ENCODE results near the gene ERBB3.

ERBB3 gene

GRCh38 chr12:56080556-56081138 is 682 bp downstream of the ERBB3 start:
- DNase-seq (ENCODE audit: low spot score): no peak

- no peak for DNase-seq (ENCODE audit: low spot score)
Measured at GRCh38 chr12:56081393-56082347, 1.7 kb downstream of the ERBB3 start.

DNA sequence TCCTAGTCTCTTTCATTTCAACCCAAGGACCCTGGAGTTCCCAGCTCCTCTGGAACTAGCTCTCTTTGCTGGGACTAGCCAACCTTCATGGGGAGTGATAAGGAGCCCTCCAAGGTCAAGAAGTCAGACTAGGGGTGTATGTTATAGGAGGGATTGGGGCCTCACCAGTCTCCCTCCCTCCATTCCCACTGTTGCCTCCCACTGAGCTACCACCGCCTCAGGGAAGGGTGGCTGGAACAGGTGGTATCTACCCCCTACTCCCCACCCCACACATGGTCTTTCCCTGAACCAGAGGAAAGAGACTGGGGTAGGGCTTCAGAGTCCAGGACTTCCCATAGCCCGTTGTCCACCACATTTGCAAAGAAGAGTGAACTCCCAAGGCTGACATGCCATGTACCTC is 2.4 kb downstream of the ERBB3 start:
- no peak for DNase-seq (ENCODE audit: low spot score)

- DNase-seq (ENCODE audit: low spot score): no peak
Measured at GRCh38 chr12:56082967-56083366, 3.0 kb downstream of the ERBB3 start.

DNA sequence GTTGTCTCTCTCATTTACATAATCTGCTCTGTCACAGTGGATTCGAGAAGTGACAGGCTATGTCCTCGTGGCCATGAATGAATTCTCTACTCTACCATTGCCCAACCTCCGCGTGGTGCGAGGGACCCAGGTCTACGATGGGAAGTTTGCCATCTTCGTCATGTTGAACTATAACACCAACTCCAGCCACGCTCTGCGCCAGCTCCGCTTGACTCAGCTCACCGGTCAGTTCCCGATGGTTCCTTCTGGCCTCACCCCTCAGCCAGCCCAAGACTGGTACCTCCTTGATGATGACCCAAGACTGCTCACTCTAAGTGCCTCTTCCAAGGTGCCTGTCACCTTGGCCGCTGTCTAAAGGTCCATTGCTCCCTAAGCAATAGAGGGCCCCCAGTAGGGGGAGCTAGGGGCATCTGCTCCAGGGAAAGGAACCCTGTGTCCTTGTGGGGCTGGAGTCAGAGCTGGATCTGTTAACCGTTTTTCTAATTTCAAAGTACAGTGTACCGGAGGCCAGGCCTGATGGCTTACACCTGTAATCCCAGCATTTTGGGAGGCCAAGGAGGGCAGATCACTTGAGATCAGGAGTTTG is 5.1 kb downstream of the ERBB3 start:
- no peak for DNase-seq (ENCODE audit: low spot score)

- DNase-seq (ENCODE audit: low spot score): no peak
Measured at GRCh38 chr12:56086096-56086495, 6.1 kb downstream of the ERBB3 start.

- no peak for DNase-seq (ENCODE audit: low spot score)
Measured at GRCh38 chr12:56086608-56087007, 6.6 kb downstream of the ERBB3 start.

- no peak for DNase-seq (ENCODE audit: low spot score)
Measured at GRCh38 chr12:56087220-56087619, 7.3 kb downstream of the ERBB3 start.

DNA sequence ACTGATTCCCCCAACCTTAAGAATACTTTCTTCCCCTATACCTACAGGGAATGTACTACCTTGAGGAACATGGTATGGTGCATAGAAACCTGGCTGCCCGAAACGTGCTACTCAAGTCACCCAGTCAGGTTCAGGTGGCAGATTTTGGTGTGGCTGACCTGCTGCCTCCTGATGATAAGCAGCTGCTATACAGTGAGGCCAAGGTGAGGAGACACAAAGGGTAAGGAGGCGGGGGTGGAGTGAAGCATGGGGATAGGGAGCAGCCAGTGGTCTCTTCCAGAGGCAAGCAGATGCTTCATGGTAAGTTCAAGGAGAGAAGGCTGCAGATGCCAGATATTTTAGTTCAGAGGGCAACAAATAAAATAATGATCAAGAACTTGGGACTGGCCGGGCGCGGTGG is 17.8 kb downstream of the ERBB3 start:
- DNase-seq (ENCODE audit: low spot score): no peak

DNA sequence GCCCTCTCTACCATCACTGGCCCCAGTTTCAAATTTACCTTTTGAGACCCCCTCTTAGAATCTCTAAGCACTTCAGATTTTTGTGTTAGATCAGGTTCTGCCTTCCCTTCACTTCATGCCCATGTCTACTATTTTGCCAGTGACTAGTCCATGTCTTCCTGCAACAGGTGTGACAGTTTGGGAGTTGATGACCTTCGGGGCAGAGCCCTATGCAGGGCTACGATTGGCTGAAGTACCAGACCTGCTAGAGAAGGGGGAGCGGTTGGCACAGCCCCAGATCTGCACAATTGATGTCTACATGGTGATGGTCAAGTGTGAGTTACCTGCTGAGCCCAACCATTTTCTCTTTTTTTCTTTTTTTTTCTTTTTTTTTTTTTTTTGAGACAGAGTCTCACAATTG is 18.6 kb downstream of the ERBB3 start:
- DNase-seq (ENCODE audit: low spot score): no peak

DNA sequence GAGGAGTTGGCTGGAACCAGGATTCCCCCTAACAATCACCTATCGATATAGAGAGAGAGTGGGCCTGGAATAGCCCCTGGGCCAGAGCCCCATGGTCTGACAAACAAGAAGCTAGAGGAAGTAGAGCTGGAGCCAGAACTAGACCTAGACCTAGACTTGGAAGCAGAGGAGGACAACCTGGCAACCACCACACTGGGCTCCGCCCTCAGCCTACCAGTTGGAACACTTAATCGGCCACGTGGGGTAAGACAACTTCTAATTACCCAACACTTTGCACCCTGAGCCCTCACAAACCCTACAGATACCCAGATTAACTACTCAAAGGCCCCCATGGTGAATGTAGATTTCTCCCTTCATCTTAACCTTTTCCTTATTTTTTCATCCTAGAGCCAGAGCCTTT is 19.8 kb downstream of the ERBB3 start:
- DNase-seq (ENCODE audit: low spot score): no peak

DNA sequence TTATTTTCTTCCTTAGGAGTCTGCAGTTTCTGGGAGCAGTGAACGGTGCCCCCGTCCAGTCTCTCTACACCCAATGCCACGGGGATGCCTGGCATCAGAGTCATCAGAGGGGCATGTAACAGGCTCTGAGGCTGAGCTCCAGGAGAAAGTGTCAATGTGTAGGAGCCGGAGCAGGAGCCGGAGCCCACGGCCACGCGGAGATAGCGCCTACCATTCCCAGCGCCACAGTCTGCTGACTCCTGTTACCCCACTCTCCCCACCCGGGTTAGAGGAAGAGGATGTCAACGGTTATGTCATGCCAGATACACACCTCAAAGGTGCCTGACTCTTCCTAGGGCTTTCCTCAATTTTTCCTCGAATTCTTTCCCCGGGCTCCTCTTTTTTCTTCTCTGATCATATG is 21.1 kb downstream of the ERBB3 start:
- DNase-seq (ENCODE audit: low spot score): no peak

DNA sequence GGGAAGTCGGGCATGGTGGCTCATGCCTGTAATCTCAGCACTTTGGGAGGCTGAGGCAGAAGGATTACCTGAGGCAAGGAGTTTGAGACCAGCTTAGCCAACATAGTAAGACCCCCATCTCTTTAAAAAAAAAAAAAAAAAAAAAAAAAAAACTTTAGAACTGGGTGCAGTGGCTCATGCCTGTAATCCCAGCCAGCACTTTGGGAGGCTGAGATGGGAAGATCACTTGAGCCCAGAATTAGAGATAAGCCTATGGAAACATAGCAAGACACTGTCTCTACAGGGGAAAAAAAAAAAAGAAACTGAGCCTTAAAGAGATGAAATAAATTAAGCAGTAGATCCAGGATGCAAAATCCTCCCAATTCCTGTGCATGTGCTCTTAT is 22.7 kb downstream of the ERBB3 start:
- no peak for DNase-seq (ENCODE audit: low spot score)

- no peak for DNase-seq (ENCODE audit: low spot score)
Measured at GRCh38 chr12:56103066-56103711, 23.2 kb downstream of the ERBB3 start.

GRCh38 chr12:56103823-56104108 is 23.8 kb downstream of the ERBB3 start:
- DNase-seq (ENCODE audit: low spot score): no peak

GRCh38 chr12:56104109-56104814 is 24.3 kb downstream of the ERBB3 start, which contains the start of gene PA2G4:
Gene PA2G4, plus strand, starts transcription at chr12:56104559. Its CDS starts 179 bp downstream, at chr12:56104738.
- peak; percentile 95 for DNase-seq (ENCODE audit: low spot score)

DNA sequence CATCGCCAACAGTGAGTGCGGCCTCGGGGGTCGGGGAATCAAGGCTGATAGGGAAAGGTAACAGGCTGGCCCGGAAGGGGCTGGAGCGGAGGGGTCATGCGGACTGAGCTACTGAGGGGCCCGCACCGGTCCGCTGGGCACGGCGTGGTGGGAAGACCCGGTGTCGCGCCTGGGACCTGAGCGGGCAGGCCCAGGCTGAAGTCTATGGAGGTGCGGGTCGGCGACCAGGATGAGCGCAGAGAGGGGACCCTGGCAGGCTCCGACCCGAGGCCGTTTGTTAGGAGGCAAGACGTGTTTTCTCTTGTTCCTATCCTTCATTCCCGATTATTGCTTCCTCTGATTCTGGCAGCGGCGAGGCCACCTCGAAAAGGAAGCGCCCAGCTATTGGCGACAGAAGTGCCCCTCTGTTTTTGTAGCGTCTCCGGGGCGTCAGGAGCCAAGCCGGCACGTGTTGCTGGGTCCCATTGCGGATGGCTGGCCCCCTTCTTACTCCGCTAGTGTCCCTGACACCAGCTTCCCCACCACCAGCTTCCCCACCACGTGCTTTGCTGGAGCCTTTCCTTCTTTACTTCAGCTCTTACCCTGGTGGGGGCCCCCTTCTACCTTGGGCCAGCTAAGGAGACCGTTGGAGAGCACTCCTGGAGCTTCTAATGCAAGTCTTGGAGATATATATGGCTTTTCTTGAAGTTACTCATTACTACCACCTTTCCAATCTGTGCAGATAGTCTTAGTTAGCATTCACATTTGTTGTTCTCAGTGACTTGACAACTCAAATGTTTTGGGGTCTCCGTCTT is 25.0 kb downstream of the ERBB3 start:
- DNase-seq (ENCODE audit: low spot score): no peak

DNA sequence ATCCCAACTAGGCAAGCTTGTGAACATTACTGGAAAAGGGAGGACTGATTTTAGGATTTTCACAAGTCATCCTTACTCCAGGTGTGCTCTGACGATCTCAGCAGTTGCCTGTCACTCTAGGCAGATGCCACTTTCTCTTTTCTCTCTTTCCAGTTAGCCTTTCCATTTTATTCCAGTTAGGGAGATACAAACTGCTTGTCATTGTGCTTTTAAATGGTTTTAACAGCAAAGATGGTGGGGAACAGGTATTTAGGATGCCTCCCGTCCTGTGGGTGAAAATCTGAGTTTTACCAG is 25.6 kb downstream of the ERBB3 start:
- DNase-seq (ENCODE audit: low spot score): no peak

DNA sequence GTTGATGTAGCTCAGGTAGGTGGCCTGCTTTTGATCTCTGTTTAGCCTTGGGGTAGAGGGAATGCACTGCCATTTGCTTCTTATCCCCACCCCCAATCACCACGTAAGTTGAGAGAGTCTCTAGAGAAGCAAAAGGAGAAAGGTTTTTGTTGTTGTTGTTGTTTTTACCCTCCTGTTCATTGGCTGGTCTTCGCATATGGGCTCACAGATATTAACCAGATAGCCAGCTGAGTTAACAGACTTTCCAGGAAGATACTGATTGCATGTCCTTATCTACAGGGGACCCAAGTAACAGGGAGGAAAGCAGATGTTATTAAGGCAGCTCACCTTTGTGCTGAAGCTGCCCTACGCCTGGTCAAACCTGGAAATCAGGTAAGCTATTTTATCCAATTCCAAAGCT is 27.3 kb downstream of the ERBB3 start:
- no peak for DNase-seq (ENCODE audit: low spot score)

GRCh38 chr12:56110571-56110970 is 30.6 kb downstream of the ERBB3 start:
- DNase-seq (ENCODE audit: low spot score): no peak

- no peak for DNase-seq (ENCODE audit: low spot score)
Measured at GRCh38 chr12:56114084-56114483, 34.1 kb downstream of the ERBB3 start.

DNA sequence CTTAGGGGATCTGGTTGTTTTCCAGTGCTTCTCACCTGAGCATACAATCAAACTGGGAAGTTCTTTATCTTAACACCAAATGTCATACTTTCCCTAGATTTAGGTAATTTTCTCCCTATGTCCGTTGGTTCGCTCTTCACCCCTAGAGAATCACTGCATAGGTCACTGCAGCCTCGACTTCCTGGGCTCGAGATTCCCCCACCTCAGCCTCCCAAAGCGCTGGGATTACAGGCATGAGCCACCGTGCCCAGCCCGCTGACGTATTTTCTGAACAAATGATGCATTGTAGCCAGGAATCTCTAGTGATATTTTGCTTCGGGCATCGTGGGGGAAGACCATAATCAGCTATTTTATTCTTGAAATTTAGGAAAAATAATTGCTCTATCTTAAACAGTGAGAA is 35.4 kb downstream of the ERBB3 start:
- DNase-seq (ENCODE audit: low spot score): no peak

All from GM03348 (cell line).